Upper lobe of left lung (tissue), 4 donors: ENCODE measurements around the gene TFEB.

ENCODE experiments used
- EP300 ChIP-seq, 4 donors: sonication (generic); formaldehyde crosslinking; IDR thresholded peaks; one replicate each; pipeline ENCODE4 v1.5.1; 2017; ENCODE audit warnings: antibody characterized with exemption in 4 of 4, control low read depth in 2 of 4
- POLR2A ChIP-seq, 4 donors: fragments of 450-650 bp; IDR thresholded peaks; one replicate each; pipeline ENCODE4 v1.5.1; 2016 to 2017; ENCODE audit warnings: antibody characterized with exemption in 4 of 4, mild to moderate bottlenecking in 2 of 4
- POLR2AphosphoS5 ChIP-seq, 2 donors: sonication (generic); formaldehyde crosslinking; IDR thresholded peaks; one replicate each; pipeline ENCODE4 v1.5.1; 2017; ENCODE audit warnings: antibody characterized with exemption in 2 of 2
- TF ChIP-seq, protein P1 (sequence below), 6 experiments: fragments of 450-650 bp in 4 of 6; fragments of 200-600 bp in 2 of 6; sonication (generic) in 2 of 6; IDR thresholded peaks; one replicate each; pipeline ENCODE4 v1.5.1; 2016 to 2019; ENCODE audit warnings: antibody characterized with exemption in 6 of 6

- TF ChIP-seq, protein P1, sequence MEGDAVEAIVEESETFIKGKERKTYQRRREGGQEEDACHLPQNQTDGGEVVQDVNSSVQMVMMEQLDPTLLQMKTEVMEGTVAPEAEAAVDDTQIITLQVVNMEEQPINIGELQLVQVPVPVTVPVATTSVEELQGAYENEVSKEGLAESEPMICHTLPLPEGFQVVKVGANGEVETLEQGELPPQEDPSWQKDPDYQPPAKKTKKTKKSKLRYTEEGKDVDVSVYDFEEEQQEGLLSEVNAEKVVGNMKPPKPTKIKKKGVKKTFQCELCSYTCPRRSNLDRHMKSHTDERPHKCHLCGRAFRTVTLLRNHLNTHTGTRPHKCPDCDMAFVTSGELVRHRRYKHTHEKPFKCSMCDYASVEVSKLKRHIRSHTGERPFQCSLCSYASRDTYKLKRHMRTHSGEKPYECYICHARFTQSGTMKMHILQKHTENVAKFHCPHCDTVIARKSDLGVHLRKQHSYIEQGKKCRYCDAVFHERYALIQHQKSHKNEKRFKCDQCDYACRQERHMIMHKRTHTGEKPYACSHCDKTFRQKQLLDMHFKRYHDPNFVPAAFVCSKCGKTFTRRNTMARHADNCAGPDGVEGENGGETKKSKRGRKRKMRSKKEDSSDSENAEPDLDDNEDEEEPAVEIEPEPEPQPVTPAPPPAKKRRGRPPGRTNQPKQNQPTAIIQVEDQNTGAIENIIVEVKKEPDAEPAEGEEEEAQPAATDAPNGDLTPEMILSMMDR (IDR thresholded peaks at IDR 0.05) = no peak
- TF ChIP-seq POLR2AphosphoS5 (IDR thresholded peaks at IDR 0.05) (no peak), EP300 (IDR thresholded peaks at IDR 0.05) (no peak), POLR2A (IDR thresholded peaks at IDR 0.05) (no peak)
Measured at GRCh38 chr6:41774841-41775240, 39.4 kb upstream of the TFEB start.
